DOHH2 (cell line): ENCODE data around the gene MYCBPAP.

Source experiments
- H3F3A ChIP-seq: fragments of 200-600 bp; sonication (generic), shearing (Covaris generic); 2 replicates; pipeline ENCODE4 v1.6.0; 2016; ENCODE audit warnings: antibody characterized with exemption, mild to moderate bottlenecking; ENCODE audit not compliant: control insufficient read depth, insufficient read depth
- H3K27ac ChIP-seq: fragments of 200-600 bp; sonication (generic); 2 replicates; pipeline ENCODE4 v1.5.1; 2014; ENCODE audit warnings: low read depth, mild to moderate bottlenecking, low read length, moderate library complexity
- H3K27me3 ChIP-seq: fragments of 200-600 bp; sonication (generic); 2 replicates; pipeline ENCODE4 v1.6.1; 2014; ENCODE audit warnings: mild to moderate bottlenecking, low read length, mixed read lengths; ENCODE audit not compliant: control insufficient read depth
- H3K36me3 ChIP-seq: fragments of 200-600 bp; sonication (generic); 2 replicates; pipeline ENCODE4 v1.6.1; 2014; ENCODE audit warnings: mild to moderate bottlenecking, low read length, moderate library complexity, mixed read lengths; ENCODE audit not compliant: control insufficient read depth
- H3K4me1 ChIP-seq: fragments of 200-600 bp; sonication (generic); 2 replicates; pipeline ENCODE4 v1.6.1; 2014; ENCODE audit warnings: mild to moderate bottlenecking, low read length, mixed read lengths; ENCODE audit not compliant: control insufficient read depth
- H3K4me2 ChIP-seq: fragments of 200-600 bp; sonication (generic); 2 replicates; pipeline ENCODE4 v1.6.0; 2014; ENCODE audit warnings: mild to moderate bottlenecking, low read length, moderate library complexity
- H3K4me3 ChIP-seq: fragments of 200-600 bp; sonication (generic); 2 replicates; pipeline ENCODE4 v1.5.1; 2014; ENCODE audit warnings: mild to moderate bottlenecking, low read length, mixed read lengths
- H3K79me2 ChIP-seq: fragments of 200-600 bp; sonication (generic); 2 replicates; pipeline ENCODE4 v1.6.1; 2014; ENCODE audit warnings: mild to moderate bottlenecking, low read length, mixed read lengths; ENCODE audit not compliant: control insufficient read depth
- H3K9me2 ChIP-seq: fragments of 200-600 bp; sonication (generic); replicated peaks from 2 replicates; pipeline ENCODE4 v1.6.1; 2014; ENCODE audit warnings: mild to moderate bottlenecking, low read length, mixed read lengths; ENCODE audit not compliant: control insufficient read depth
- H3K9me3 ChIP-seq: fragments of 200-600 bp; sonication (generic); 2 replicates; pipeline ENCODE4 v1.6.1; 2014; ENCODE audit warnings: antibody characterized with exemption, low read length, mixed read lengths; ENCODE audit not compliant: control insufficient read depth, insufficient read depth
- H4K20me1 ChIP-seq: fragments of 200-600 bp; sonication (generic); 2 replicates; pipeline ENCODE4 v1.6.0; 2014; ENCODE audit warnings: low read depth, mild to moderate bottlenecking, antibody characterized with exemption, low read length, moderate library complexity; ENCODE audit not compliant: control insufficient read depth, insufficient read depth
- EZH2phosphoT487 ChIP-seq: fragments of 200-600 bp; sonication (generic); IDR thresholded peaks from 2 replicates; pipeline ENCODE4 v1.6.1; 2017; ENCODE audit warnings: borderline replicate concordance, mild to moderate bottlenecking, antibody characterized with exemption, low read length, moderate library complexity, mixed read lengths
- TF ChIP-seq, protein P1 (sequence below): fragments of 200-600 bp; sonication (generic); IDR thresholded peaks from one replicate; pipeline ENCODE4 v1.5.1; 2014; ENCODE audit warnings: antibody characterized with exemption, mild to moderate bottlenecking, low read depth, low read length; ENCODE audit not compliant: poor library complexity, severe bottlenecking

The MYCBPAP gene

DNA sequence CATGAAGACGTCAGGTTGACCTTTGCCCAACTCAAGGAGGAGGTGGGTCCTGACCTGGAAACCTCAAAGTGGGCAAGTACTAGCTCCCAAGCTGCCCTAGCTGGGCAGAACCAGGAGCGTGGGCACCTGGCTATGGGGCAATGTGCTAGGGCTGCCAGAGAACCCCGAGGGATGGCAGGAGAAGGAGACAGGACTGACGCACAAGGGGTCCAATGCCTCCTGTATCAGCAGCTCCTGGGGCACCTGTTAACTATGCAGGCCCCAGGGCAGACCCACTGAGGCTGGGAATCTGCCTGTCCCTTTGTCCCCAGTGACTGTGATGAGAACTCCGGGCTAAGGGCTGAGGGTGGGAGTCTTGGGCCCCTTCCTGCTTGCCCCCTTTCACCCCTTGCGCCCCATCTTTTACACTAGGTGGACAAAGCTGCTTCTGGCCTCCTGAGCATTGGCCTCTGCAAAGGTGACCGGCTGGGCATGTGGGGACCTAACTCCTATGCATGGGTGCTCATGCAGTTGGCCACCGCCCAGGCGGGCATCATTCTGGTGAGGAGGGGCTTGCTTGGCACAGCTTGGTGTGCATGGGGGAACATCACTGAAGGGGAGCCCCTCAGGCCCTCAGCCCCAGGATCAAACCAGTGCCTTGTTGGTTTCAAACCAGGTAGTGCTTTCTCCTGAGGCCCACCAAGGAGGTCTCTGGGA lies 47.3 kb upstream of the MYCBPAP start:
- no peak for TF ChIP-seq EZH2phosphoT487
- TF ChIP-seq, protein P1, sequence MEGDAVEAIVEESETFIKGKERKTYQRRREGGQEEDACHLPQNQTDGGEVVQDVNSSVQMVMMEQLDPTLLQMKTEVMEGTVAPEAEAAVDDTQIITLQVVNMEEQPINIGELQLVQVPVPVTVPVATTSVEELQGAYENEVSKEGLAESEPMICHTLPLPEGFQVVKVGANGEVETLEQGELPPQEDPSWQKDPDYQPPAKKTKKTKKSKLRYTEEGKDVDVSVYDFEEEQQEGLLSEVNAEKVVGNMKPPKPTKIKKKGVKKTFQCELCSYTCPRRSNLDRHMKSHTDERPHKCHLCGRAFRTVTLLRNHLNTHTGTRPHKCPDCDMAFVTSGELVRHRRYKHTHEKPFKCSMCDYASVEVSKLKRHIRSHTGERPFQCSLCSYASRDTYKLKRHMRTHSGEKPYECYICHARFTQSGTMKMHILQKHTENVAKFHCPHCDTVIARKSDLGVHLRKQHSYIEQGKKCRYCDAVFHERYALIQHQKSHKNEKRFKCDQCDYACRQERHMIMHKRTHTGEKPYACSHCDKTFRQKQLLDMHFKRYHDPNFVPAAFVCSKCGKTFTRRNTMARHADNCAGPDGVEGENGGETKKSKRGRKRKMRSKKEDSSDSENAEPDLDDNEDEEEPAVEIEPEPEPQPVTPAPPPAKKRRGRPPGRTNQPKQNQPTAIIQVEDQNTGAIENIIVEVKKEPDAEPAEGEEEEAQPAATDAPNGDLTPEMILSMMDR: no peak
- H3F3A ChIP-seq: no peaks in the 10 kb centered on the region
- no peaks in the 10 kb centered on the region for H3K27me3 ChIP-seq
- no peaks in the 10 kb centered on the region for H3K36me3 ChIP-seq
- H3K4me1 ChIP-seq: no peaks in the 10 kb centered on the region; the same call in 1 of the 2 replicates
- H4K20me1 ChIP-seq: no peaks in the 10 kb centered on the region
- no peak overlapping the region for H3K4me2 ChIP-seq
- H3K79me2 ChIP-seq: no peaks in the 10 kb centered on the region
- no peak overlapping the region for H3K4me3 ChIP-seq
- no peaks in the 10 kb centered on the region for H3K9me2 ChIP-seq
- no peaks in the 10 kb centered on the region for H3K9me3 ChIP-seq
- no peak overlapping the region for H3K27ac ChIP-seq

DNA sequence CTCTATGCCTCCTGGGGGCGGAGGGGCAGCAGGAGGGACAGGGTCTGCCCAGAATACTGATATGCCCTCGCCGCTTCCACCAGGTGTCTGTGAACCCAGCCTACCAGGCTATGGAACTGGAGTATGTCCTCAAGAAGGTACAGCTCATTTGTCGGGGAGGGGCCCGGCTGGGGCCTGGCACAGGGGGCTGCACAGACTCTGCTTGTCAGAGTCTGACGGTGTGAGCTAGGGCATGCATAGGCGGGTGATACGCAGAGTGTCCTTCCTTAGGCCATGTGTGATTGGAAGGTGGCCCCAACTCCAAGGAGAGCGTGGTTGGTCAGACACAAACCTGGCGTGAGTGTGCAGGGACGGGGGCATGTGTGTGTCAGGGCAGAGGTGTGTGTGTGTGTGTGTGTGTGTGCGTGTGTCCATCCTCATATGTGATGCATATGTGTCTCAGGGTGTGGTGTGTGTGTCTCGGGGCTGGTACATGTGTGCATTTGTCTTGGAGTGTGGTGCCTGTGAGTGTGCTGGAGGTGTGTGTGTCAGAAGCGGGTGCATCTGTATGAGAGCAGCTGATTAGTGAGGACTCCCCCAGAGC lies 46.6 kb upstream of the MYCBPAP start:
- H4K20me1 ChIP-seq: no peaks in the 10 kb centered on the region
- H3K79me2 ChIP-seq: no peaks in the 10 kb centered on the region
- no peaks in the 10 kb centered on the region for H3F3A ChIP-seq
- no peak overlapping the region for H3K4me3 ChIP-seq
- H3K36me3 ChIP-seq: no peaks in the 10 kb centered on the region
- TF ChIP-seq, protein P1: no peak
- TF ChIP-seq EZH2phosphoT487: no peak
- H3K4me1 ChIP-seq: peaks cover 5% of the 10 kb centered on the region
- no peak overlapping the region for H3K4me2 ChIP-seq
- no peaks in the 10 kb centered on the region for H3K9me2 ChIP-seq
- H3K27me3 ChIP-seq: no peaks in the 10 kb centered on the region
- H3K9me3 ChIP-seq: no peaks in the 10 kb centered on the region
- no peak overlapping the region for H3K27ac ChIP-seq

DNA sequence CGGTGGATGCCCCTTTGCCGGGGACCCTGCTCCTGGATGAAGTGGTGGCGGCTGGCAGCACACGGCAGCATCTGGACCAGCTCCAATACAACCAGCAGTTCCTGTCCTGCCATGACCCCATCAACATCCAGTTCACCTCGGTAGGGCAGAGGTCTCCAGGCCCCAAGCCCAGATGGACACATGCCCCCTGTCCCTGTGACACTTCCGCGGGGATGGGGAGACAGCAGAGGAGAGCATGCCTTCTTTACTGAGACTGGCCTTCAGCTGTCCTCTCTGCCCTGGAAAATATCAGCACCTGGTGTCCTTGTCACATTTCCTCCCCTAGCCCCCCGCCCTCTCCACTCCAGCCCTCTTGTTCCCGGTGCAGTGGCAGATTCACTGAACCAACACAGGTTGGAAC lies 45.8 kb upstream of the MYCBPAP start:
- no peak overlapping the region for H3K4me3 ChIP-seq
- H3K27ac ChIP-seq: no peak overlapping the region
- H3K9me3 ChIP-seq: no peaks in the 10 kb centered on the region
- H3K4me1 ChIP-seq: peaks cover 5% of the 10 kb centered on the region
- no peak for TF ChIP-seq EZH2phosphoT487
- TF ChIP-seq, protein P1: no peak
- no peak overlapping the region for H3K4me2 ChIP-seq
- H3K27me3 ChIP-seq: no peaks in the 10 kb centered on the region
- no peaks in the 10 kb centered on the region for H3K9me2 ChIP-seq
- H3K79me2 ChIP-seq: no peaks in the 10 kb centered on the region
- H3K36me3 ChIP-seq: no peaks in the 10 kb centered on the region
- no peaks in the 10 kb centered on the region for H3F3A ChIP-seq
- H4K20me1 ChIP-seq: no peaks in the 10 kb centered on the region
